Effector memory CD4-positive, alpha-beta T cell (primary cell): ENCODE results near the gene C1orf50.
A peak's percentile ranks its signal among the peaks of the same experiment; 100 is the strongest.
"Not testable (repeated sequence)": the region's sequence is repeated elsewhere in the genome, so short reads cannot be mapped to it uniquely, and the experiment has no call there.

Source experiments
- DNase-seq, 3 donors: peaks; one replicate each; pipeline ENCODE4 v3.0.0-alpha.2; 2020
- H3K27ac ChIP-seq: 2 replicates; pipeline ENCODE4 v1.7.0; 2013; ENCODE audit warnings: mild to moderate bottlenecking, low read length, moderate library complexity; ENCODE audit not compliant: insufficient read depth, poor library complexity, severe bottlenecking
- H3K27me3 ChIP-seq: replicated peaks from 2 replicates; pipeline ENCODE4 v1.7.0; 2013; ENCODE audit warnings: mild to moderate bottlenecking, low read length; ENCODE audit not compliant: insufficient read depth, control insufficient read depth, poor library complexity, severe bottlenecking
- H3K36me3 ChIP-seq: 2 replicates; pipeline ENCODE4 v1.7.0; 2013; ENCODE audit warnings: mild to moderate bottlenecking, low read length, moderate library complexity; ENCODE audit not compliant: control insufficient read depth, insufficient read depth
- H3K4me1 ChIP-seq: 2 replicates; pipeline ENCODE4 v1.7.0; 2013; ENCODE audit warnings: low read length, mild to moderate bottlenecking; ENCODE audit not compliant: control insufficient read depth, insufficient read depth, poor library complexity, severe bottlenecking
- H3K4me3 ChIP-seq: 2 replicates; pipeline ENCODE4 v1.7.0; 2013; ENCODE audit warnings: low read length, low read depth, mild to moderate bottlenecking; ENCODE audit not compliant: insufficient read depth, poor library complexity, severe bottlenecking
- H3K9me3 ChIP-seq: 2 replicates; pipeline ENCODE4 v1.7.0; 2013; ENCODE audit warnings: mild to moderate bottlenecking, low read length, moderate library complexity; ENCODE audit not compliant: control insufficient read depth
- total RNA-seq, 3 donors: gene quantifications; one replicate each; lab custom pipeline; 2026; lab: John Stamatoyannopoulos, UW

The C1orf50 gene
- total RNA-seq: 7.6 to 15.7 (median 9.2) reads per million in 3 donors

DNA sequence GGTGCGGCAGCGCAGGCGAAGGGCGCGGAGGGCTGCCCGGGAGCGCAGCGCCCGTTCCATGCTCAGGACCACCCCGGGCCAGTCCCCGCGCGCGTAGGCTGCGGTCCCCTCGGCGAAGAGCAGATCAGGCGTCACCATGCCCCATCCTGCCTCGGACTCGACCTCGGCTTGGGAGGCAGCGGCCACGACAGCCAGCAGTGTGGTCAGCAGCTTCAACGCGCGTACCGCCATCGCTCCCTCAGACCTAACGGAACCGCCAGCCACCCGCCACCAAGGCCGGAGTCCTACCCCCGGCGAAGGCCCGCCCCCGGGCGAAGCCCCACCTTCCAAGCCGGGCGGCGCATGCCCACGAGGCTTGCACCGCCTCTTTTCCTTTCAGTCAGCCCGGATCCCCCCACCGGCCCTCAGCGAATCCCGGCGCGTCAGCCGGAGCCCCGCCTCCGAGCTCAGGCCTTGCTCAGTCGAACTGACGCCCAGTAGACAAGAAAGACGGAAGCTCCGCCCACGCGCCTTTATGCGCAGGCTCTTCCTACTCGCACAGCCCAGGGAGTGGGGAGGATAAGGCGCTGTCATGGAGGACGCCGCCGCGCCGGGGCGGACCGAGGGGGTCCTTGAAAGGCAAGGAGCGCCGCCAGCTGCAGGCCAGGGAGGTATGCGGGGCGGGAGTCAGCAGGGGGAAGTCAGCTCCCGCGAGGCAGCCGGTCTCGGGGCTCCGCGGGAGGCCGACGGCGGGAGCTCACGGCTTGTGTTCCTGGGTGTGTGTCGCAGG, at the start of gene C1orf50, which contains the start of gene P3H1:
Gene C1orf50, plus strand, starts transcription at position 509 of the 769 bp plus-strand sequence. Its CDS starts 63 bp downstream, at position 572.
Gene P3H1, minus strand, starts transcription at position 288 of the 769 bp plus-strand sequence. Its CDS starts 57 bp downstream, at position 231.
- no peaks in the 10 kb centered on the region for H3K9me3 ChIP-seq
- H3K27ac ChIP-seq: peak within 1 kb of the TSS; percentile 88
- peak within 1 kb of the TSS; percentile 98 for H3K4me3 ChIP-seq
- no peaks in the 10 kb centered on the region for H3K27me3 ChIP-seq
- peaks cover 19% of the 10 kb centered on the region for H3K4me1 ChIP-seq
- H3K36me3 ChIP-seq: peaks cover 1% of the 10 kb centered on the region
- peak; percentile 98 to 100 (median 99) for DNase-seq

- Histone ChIP-seq H3K27ac (no peak overlapping the region), H3K27me3 (no peaks in the 10 kb centered on the region), H3K4me3 (no peak overlapping the region), H3K9me3 (no peaks in the 10 kb centered on the region), H3K36me3 (no peaks in the 10 kb centered on the region), H3K4me1 (no peaks in the 10 kb centered on the region)
- no peak for DNase-seq
Measured at GRCh38 chr1:42720868-42721267, 46.2 kb upstream of the C1orf50 start.

DNA sequence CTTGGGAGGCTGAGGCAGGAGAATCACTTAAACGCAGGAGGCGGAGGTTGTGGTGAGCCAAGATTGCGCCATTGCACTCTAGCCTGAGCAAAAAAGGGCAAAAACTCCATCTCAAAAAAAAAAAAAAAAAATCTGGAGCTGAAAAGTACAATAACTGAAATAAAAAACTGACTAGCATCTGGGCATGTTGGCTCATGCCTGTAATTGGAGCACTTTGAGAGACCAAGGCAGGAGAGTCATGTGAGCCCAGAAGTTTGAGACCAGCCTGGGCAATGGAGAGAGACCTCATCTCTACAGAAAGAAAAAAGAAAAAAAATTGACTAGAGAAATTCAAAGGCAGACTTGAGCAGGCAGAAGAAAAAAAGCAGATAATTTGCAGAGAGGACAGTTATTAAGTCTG, 45.1 kb upstream of the C1orf50 start:
- no peaks in the 10 kb centered on the region for H3K4me1 ChIP-seq
- H3K4me3 ChIP-seq: no peak overlapping the region
- no peaks in the 10 kb centered on the region for H3K27me3 ChIP-seq
- no peaks in the 10 kb centered on the region for H3K36me3 ChIP-seq
- no peak for DNase-seq
- no peak overlapping the region for H3K27ac ChIP-seq
- H3K9me3 ChIP-seq: no peaks in the 10 kb centered on the region

GRCh38 chr1:42722403-42722802, 44.6 kb upstream of the C1orf50 start:
- H3K4me3 ChIP-seq, H3K9me3 ChIP-seq, H3K36me3 ChIP-seq, DNase-seq, H3K27me3 ChIP-seq, H3K4me1 ChIP-seq, H3K27ac ChIP-seq: not testable (repeated sequence)

DNA sequence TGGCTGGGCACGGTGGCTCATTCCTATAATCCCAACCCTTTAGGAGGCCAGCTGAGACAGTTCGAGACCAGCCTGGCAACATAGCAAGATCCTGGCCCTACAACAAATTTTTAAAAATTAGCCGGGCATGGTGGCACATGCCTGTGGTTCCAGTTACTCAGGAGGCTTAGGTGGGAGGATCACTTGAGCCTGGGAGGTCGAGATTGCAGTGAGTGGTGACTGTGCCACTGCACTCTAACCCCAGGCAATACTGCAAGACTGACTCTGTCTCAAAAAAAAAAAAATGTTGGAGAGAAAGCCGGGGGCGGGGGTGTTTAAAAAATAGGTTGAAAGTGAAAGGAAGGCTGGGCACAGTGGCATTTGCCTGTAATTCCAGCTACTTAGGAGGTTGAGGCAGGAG, 43.5 kb upstream of the C1orf50 start:
- H3K9me3 ChIP-seq: no peaks in the 10 kb centered on the region
- DNase-seq: no peak
- H3K36me3 ChIP-seq: no peaks in the 10 kb centered on the region

DNA sequence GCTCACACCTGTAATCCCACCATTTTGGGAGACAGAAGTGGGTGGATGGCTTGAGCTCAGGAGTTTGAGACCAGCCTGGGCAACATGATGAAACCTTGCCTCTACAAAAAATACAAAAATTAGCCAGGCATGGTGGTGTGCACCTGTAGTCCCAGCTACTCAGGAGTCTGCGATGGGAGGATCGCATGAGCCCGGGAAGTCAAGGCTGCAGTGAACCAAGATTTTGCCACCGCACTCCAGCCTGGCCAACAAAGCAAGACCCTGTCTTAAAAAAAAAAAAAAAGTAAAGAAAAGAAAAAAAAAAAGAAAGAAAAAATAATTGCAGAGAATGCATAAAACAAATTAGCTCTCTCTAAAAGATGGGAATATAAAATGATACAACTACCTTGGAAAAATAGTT, 41.2 kb upstream of the C1orf50 start:
- H3K4me1 ChIP-seq, H3K27me3 ChIP-seq, H3K36me3 ChIP-seq, H3K9me3 ChIP-seq, H3K4me3 ChIP-seq, DNase-seq, H3K27ac ChIP-seq: not testable (repeated sequence)

More for the DNA sequence above, 43.5 kb upstream of the C1orf50 start:
- H3K27ac ChIP-seq: no peak overlapping the region
- H3K4me1 ChIP-seq: no peaks in the 10 kb centered on the region
- H3K27me3 ChIP-seq: no peaks in the 10 kb centered on the region
- H3K4me3 ChIP-seq: no peak overlapping the region

DNA sequence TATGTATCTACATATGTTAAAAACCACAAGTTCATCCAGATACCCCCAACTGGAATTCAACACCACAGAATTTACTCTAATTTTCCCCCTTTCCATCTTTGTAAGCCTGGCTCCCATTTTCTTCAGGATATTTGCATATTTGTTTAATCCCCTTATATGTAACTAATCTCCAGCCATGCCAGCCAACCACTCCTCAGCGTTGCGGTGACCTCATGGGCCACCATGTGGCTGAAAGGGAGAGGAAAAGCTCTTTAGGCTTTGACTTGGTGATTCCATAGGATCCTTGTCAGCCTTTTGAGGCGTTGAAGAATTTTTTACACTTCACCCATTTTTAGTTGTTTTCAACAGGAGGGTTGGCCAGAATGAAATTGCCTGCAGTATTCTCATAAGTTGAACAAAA, 37.0 kb upstream of the C1orf50 start:
- Histone ChIP-seq H3K27ac (no peak overlapping the region), H3K36me3 (no peaks in the 10 kb centered on the region)
- DNase-seq: no peak

GRCh38 chr1:42730988-42731387, 36.1 kb upstream of the C1orf50 start:
- H3K4me3 ChIP-seq: no peak overlapping the region
- H3K9me3 ChIP-seq: no peaks in the 10 kb centered on the region
- no peak overlapping the region for H3K27ac ChIP-seq
- no peak for DNase-seq
- H3K36me3 ChIP-seq: no peaks in the 10 kb centered on the region
- no peaks in the 10 kb centered on the region for H3K27me3 ChIP-seq
- H3K4me1 ChIP-seq: no peaks in the 10 kb centered on the region

More for the DNA sequence above, 37.0 kb upstream of the C1orf50 start:
- Histone ChIP-seq H3K9me3 (no peaks in the 10 kb centered on the region), H3K4me1 (no peaks in the 10 kb centered on the region), H3K4me3 (no peak overlapping the region), H3K27me3 (no peaks in the 10 kb centered on the region)

DNA sequence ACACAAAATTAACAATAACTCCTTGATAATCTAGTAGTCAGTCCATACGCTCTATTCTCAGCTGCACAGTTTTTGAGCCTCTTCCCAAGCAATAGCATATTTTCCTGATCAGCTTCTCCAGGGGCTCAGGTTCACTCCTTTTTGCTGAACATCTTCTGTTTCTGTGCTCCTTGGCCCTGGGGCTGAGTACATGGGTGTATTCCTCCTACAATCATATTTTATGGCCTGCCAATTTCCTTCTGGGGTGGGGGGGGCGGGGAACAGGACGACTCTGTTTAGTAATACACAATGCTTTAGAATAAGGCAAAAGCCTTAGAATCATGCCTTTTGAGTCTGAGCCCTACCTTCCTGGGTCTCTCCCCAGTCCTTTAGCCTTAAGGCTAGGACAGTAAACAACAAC, 35.5 kb upstream of the C1orf50 start:
- Histone ChIP-seq H3K27ac (no peak overlapping the region), H3K4me1 (no peaks in the 10 kb centered on the region), H3K4me3 (no peak overlapping the region), H3K36me3 (no peaks in the 10 kb centered on the region), H3K9me3 (no peaks in the 10 kb centered on the region), H3K27me3 (no peaks in the 10 kb centered on the region)
- no peak for DNase-seq

DNA sequence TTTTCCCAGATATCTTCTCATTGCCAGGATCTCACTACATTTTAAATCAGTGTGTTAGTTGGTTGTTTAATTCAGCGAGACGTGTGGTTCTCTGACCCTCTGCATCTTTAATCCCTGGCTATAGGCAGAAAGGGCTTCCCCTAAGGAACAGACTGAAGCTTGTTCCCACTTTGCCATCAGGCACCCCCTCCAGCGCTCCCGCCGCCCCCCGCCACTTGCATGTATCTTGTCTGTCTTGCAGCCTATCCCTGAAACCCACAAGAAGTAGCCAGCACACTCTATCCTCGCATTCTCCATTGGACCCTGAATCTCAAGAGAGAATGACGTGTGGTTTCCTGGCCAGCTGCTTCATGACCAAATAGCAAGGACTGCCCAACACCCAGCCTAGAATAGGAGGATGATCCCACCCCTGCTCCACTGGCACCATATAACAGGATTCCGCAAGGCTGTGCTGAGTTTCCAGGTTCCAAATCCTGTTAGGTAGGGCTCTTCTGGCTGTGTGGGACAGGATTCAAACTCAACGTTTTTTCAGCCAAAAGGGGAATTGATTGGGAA, 34.8 kb upstream of the C1orf50 start:
- Histone ChIP-seq H3K36me3 (no peaks in the 10 kb centered on the region), H3K27me3 (no peaks in the 10 kb centered on the region), H3K9me3 (no peaks in the 10 kb centered on the region), H3K4me1 (no peaks in the 10 kb centered on the region), H3K27ac (no peak overlapping the region), H3K4me3 (no peak overlapping the region)
- no peak for DNase-seq
